Measurements from ENCODE around the gene PDE1A.

PDE1A gene

GRCh38 chr2:182349268-182349667 is 77.6 kb downstream of the PDE1A start:
- no peaks in the 10 kb centered on the region for H4K20me1 ChIP-seq (ENCODE audit: insufficient read depth, low read length, poor library complexity, severe bottlenecking)

GRCh38 chr2:182345384-182345783 is 81.5 kb downstream of the PDE1A start:
- Histone ChIP-seq H4K20me1 (ENCODE audit: insufficient read depth, low read length, poor library complexity, severe bottlenecking) (no peaks in the 10 kb centered on the region), H2AFZ (ENCODE audit: low read length) (no peak overlapping the region), H3F3A (ENCODE audit: low read depth) (no peaks in the 10 kb centered on the region), H3K9me3 (ENCODE audit: insufficient read depth, low read depth, low read length) (no peaks in the 10 kb centered on the region), H3K36me3 (ENCODE audit: insufficient read depth, low read length) (no peaks in the 10 kb centered on the region), H3K27me3 (ENCODE audit: insufficient read depth, low read length, poor library complexity, severe bottlenecking) (no peaks in the 10 kb centered on the region), H3K4me3 (ENCODE audit: low read length, poor library complexity, severe bottlenecking) (no peak overlapping the region), H3K9me2 (replicated peaks; ENCODE audit: low read depth, low read length) (no peaks in the 10 kb centered on the region), H3K4me1 (ENCODE audit: insufficient read depth, low read length, poor library complexity, severe bottlenecking) (no peaks in the 10 kb centered on the region), H3K9ac (ENCODE audit: low read depth, low read length, poor library complexity, severe bottlenecking) (no peak overlapping the region), H3K4me2 (ENCODE audit: low read depth, low read length, poor library complexity, severe bottlenecking) (no peak overlapping the region), H3K79me2 (ENCODE audit: insufficient read depth, low read length) (no peaks in the 10 kb centered on the region)
- TF ChIP-seq CTCF (conservative IDR thresholded peaks at IDR 0.05; ENCODE audit: low read length) (no peak), EZH2phosphoT487 (IDR thresholded peaks at IDR 0.05; ENCODE audit: borderline replicate concordance) (no peak)

More at GRCh38 chr2:182349268-182349667, 77.6 kb downstream of the PDE1A start:
- Histone ChIP-seq H2AFZ (ENCODE audit: low read length) (no peak overlapping the region), H3K9me3 (ENCODE audit: insufficient read depth, low read depth, low read length) (no peaks in the 10 kb centered on the region), H3K9ac (ENCODE audit: low read depth, low read length, poor library complexity, severe bottlenecking) (no peak overlapping the region), H3K4me3 (ENCODE audit: low read length, poor library complexity, severe bottlenecking) (no peak overlapping the region), H3F3A (ENCODE audit: low read depth) (no peaks in the 10 kb centered on the region), H3K4me2 (ENCODE audit: low read depth, low read length, poor library complexity, severe bottlenecking) (no peak overlapping the region), H3K79me2 (ENCODE audit: insufficient read depth, low read length) (no peaks in the 10 kb centered on the region), H3K27me3 (ENCODE audit: insufficient read depth, low read length, poor library complexity, severe bottlenecking) (no peaks in the 10 kb centered on the region), H3K4me1 (ENCODE audit: insufficient read depth, low read length, poor library complexity, severe bottlenecking) (no peaks in the 10 kb centered on the region), H3K36me3 (ENCODE audit: insufficient read depth, low read length) (no peaks in the 10 kb centered on the region), H3K9me2 (replicated peaks; ENCODE audit: low read depth, low read length) (no peaks in the 10 kb centered on the region)
- TF ChIP-seq CTCF (conservative IDR thresholded peaks at IDR 0.05; ENCODE audit: low read length): no peak
- TF ChIP-seq EZH2phosphoT487 (IDR thresholded peaks at IDR 0.05; ENCODE audit: borderline replicate concordance): no peak

GRCh38 chr2:182330451-182331305 is 96.2 kb downstream of the PDE1A start:
- H3K4me2 ChIP-seq (ENCODE audit: low read depth, low read length, poor library complexity, severe bottlenecking): no peak overlapping the region
- no peak overlapping the region for H2AFZ ChIP-seq (ENCODE audit: low read length)
- no peaks in the 10 kb centered on the region for H4K20me1 ChIP-seq (ENCODE audit: insufficient read depth, low read length, poor library complexity, severe bottlenecking)
- no peak for TF ChIP-seq EZH2phosphoT487 (IDR thresholded peaks at IDR 0.05; ENCODE audit: borderline replicate concordance)
- TF ChIP-seq CTCF (conservative IDR thresholded peaks at IDR 0.05; ENCODE audit: low read length): no peak
- H3K27me3 ChIP-seq (ENCODE audit: insufficient read depth, low read length, poor library complexity, severe bottlenecking): no peaks in the 10 kb centered on the region
- H3F3A ChIP-seq (ENCODE audit: low read depth): no peaks in the 10 kb centered on the region
- H3K9me3 ChIP-seq (ENCODE audit: insufficient read depth, low read depth, low read length): no peaks in the 10 kb centered on the region
- H3K9me2 ChIP-seq (replicated peaks; ENCODE audit: low read depth, low read length): no peaks in the 10 kb centered on the region
- no peaks in the 10 kb centered on the region for H3K36me3 ChIP-seq (ENCODE audit: insufficient read depth, low read length)
- no peak overlapping the region for H3K9ac ChIP-seq (ENCODE audit: low read depth, low read length, poor library complexity, severe bottlenecking)
- H3K79me2 ChIP-seq (ENCODE audit: insufficient read depth, low read length): no peaks in the 10 kb centered on the region
- no peak overlapping the region for H3K4me3 ChIP-seq (ENCODE audit: low read length, poor library complexity, severe bottlenecking)
- no peaks in the 10 kb centered on the region for H3K4me1 ChIP-seq (ENCODE audit: insufficient read depth, low read length, poor library complexity, severe bottlenecking)

Data from Loucy (cell line).